Stimulated activated CD4-positive, alpha-beta T cell treated with anti-CD3 and anti-CD28 coated beads, Interleukin-4, amount 100 ng/mL, for 4 hours (primary cell): ENCODE results near the gene OPRD1.

Experiments
- DNase-seq, 2 experiments: peaks; one replicate each; pipeline ENCODE4 v3.0.0-alpha.2; 2020

The OPRD1 gene

GRCh38 chr1:28914228-28915030 lies 102.5 kb downstream of the OPRD1 start, which contains the start of gene EPB41:
EPB41 (plus strand) TSS chr1:28914569; CDS start chr1:28987438, 72,869 bp downstream.
- peak; percentile 86 to 91 for DNase-seq

GRCh38 chr1:28915031-28915895 lies 103.3 kb downstream of the OPRD1 start:
- DNase-seq, result peak; percentile 19 to 40

- peak in 1 of 2 experiments; percentile 17 for DNase-seq
These were observed 105.8 kb downstream of the OPRD1 start for GRCh38 chr1:28917757-28918118.
